MM.1S (cell line): Measurements from ENCODE around the gene SNX33.

Experiments
- DNase-seq: peaks from one replicate; pipeline ENCODE4 v3.0.0-alpha.2; 2015
- H2AFZ ChIP-seq: fragments of 300-600 bp; sonication (generic); 2 replicates; pipeline ENCODE4 v1.6.0; 2016; ENCODE audit warnings: antibody characterized with exemption, low read length
- H3F3A ChIP-seq: fragments of 300-600 bp; sonication (generic); 2 replicates; pipeline ENCODE4 v1.6.1; 2016; ENCODE audit warnings: mild to moderate bottlenecking, antibody characterized with exemption, low read length, moderate library complexity, mixed read lengths; ENCODE audit not compliant: insufficient read depth
- H3K27ac ChIP-seq: fragments of 300-600 bp; sonication (generic); 2 replicates; pipeline ENCODE4 v1.5.1; 2016; ENCODE audit warnings: mild to moderate bottlenecking, low read length
- H3K27me3 ChIP-seq: fragments of 300-600 bp; sonication (generic); replicated peaks from 2 replicates; pipeline ENCODE4 v1.6.0; 2016; ENCODE audit warnings: low read length; ENCODE audit not compliant: insufficient read depth
- H3K36me3 ChIP-seq: fragments of 300-600 bp; sonication (generic); replicated peaks from 2 replicates; pipeline ENCODE4 v1.6.1; 2016; ENCODE audit warnings: mild to moderate bottlenecking, low read length, mixed read lengths; ENCODE audit not compliant: insufficient read depth
- H3K4me1 ChIP-seq: fragments of 300-600 bp; sonication (generic); 2 replicates; pipeline ENCODE4 v1.6.1; 2016; ENCODE audit warnings: low read length, mixed read lengths
- H3K4me2 ChIP-seq: fragments of 300-600 bp; sonication (generic); 2 replicates; pipeline ENCODE4 v1.6.0; 2016; ENCODE audit warnings: low read depth, low read length
- H3K4me3 ChIP-seq: fragments of 300-600 bp; sonication (generic); 2 replicates; pipeline ENCODE4 v1.5.1; 2016; ENCODE audit warnings: low read length, mixed read lengths
- H3K79me2 ChIP-seq: fragments of 300-600 bp; sonication (generic); 2 replicates; pipeline ENCODE4 v1.6.1; 2016; ENCODE audit warnings: mixed run types, low read length, mixed read lengths
- H3K9ac ChIP-seq: fragments of 300-600 bp; sonication (generic); 2 replicates; pipeline ENCODE4 v1.6.1; 2016; ENCODE audit warnings: low read length, mixed read lengths
- H3K9me2 ChIP-seq: fragments of 300-600 bp; sonication (generic); replicated peaks from 2 replicates; pipeline ENCODE4 v1.6.1; 2016; ENCODE audit warnings: mild to moderate bottlenecking, low read length, mixed read lengths; ENCODE audit not compliant: insufficient read depth
- H3K9me3 ChIP-seq: fragments of 300-600 bp; sonication (generic); replicated peaks from 2 replicates; pipeline ENCODE4 v1.6.1; 2016; ENCODE audit warnings: mild to moderate bottlenecking, low read length, mixed read lengths; ENCODE audit not compliant: insufficient read depth
- H4K20me1 ChIP-seq: fragments of 300-600 bp; sonication (generic); 2 replicates; pipeline ENCODE4 v1.6.1; 2016; ENCODE audit warnings: mild to moderate bottlenecking, low read length, moderate library complexity, mixed read lengths; ENCODE audit not compliant: insufficient read depth
- EZH2 ChIP-seq: fragments of 300-600 bp; sonication (generic); optimal IDR thresholded peaks from 2 replicates; pipeline ENCODE3; 2017; ENCODE audit warnings: low read depth, mild to moderate bottlenecking, antibody characterized with exemption, low read length, mixed read lengths
- EZH2phosphoT487 ChIP-seq: fragments of 300-600 bp; sonication (generic); IDR thresholded peaks from 2 replicates; pipeline ENCODE4 v1.6.1; 2018; ENCODE audit warnings: antibody characterized with exemption, low read length
- TF ChIP-seq, protein P1 (sequence below): fragments of 300-600 bp; sonication (generic); IDR thresholded peaks from 2 replicates; pipeline ENCODE4 v1.5.1; 2016; ENCODE audit warnings: antibody characterized with exemption, low read length, mixed read lengths

SNX33 gene

GRCh38 chr15:75661100-75661755 is 13.5 kb downstream of the SNX33 start:
- DNase-seq: no peak
- H3K27ac ChIP-seq: no peak overlapping the region

DNA sequence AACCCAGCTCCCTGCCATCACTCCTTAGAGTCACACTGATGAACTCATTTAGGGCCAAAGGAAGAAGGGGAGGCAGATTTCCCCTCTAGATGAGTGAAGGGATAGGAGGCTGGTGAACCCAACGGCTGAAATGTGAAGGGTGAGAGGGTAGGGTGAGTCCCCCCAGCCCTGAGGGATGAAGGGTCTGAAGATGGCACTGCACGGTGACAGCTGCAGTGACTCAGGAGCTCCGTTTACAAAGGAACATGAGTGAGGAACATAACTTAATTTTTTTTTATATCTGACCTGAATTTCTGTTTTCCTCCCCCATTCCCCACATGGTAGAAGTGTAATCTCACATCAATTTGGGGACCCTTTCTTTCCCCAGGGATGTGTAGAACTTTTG is 14.0 kb downstream of the SNX33 start:
- H3K9me3 ChIP-seq: no peaks in the 10 kb centered on the region
- no peaks in the 10 kb centered on the region for H3K36me3 ChIP-seq
- no peaks in the 10 kb centered on the region for H3K9me2 ChIP-seq
- TF ChIP-seq EZH2: no peak
- TF ChIP-seq, protein P1, sequence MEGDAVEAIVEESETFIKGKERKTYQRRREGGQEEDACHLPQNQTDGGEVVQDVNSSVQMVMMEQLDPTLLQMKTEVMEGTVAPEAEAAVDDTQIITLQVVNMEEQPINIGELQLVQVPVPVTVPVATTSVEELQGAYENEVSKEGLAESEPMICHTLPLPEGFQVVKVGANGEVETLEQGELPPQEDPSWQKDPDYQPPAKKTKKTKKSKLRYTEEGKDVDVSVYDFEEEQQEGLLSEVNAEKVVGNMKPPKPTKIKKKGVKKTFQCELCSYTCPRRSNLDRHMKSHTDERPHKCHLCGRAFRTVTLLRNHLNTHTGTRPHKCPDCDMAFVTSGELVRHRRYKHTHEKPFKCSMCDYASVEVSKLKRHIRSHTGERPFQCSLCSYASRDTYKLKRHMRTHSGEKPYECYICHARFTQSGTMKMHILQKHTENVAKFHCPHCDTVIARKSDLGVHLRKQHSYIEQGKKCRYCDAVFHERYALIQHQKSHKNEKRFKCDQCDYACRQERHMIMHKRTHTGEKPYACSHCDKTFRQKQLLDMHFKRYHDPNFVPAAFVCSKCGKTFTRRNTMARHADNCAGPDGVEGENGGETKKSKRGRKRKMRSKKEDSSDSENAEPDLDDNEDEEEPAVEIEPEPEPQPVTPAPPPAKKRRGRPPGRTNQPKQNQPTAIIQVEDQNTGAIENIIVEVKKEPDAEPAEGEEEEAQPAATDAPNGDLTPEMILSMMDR: no peak
- TF ChIP-seq EZH2phosphoT487: no peak
- no peak overlapping the region for H3K9ac ChIP-seq
- H3K27me3 ChIP-seq: 0 out of 2 replicates have a peak, but pooled peaks cover 2% of the 10 kb centered on the region
- no peaks in the 10 kb centered on the region for H4K20me1 ChIP-seq
- no peak overlapping the region for H3K4me2 ChIP-seq
- H3K4me3 ChIP-seq: no peak overlapping the region
- no peaks in the 10 kb centered on the region for H3K4me1 ChIP-seq
- H3K79me2 ChIP-seq: no peaks in the 10 kb centered on the region
- no peak overlapping the region for H3K27ac ChIP-seq
- DNase-seq: no peak
- H2AFZ ChIP-seq: no peak overlapping the region
- H3F3A ChIP-seq: no peaks in the 10 kb centered on the region

More at GRCh38 chr15:75661100-75661755, 13.5 kb downstream of the SNX33 start:
- TF ChIP-seq EZH2 (no peak), EZH2phosphoT487 (no peak)
- TF ChIP-seq, protein P1: no peak
- Histone ChIP-seq H3K9me3 (no peaks in the 10 kb centered on the region), H3K79me2 (no peaks in the 10 kb centered on the region), H2AFZ (no peak overlapping the region), H3K9me2 (no peaks in the 10 kb centered on the region), H4K20me1 (no peaks in the 10 kb centered on the region), H3K9ac (no peak overlapping the region), H3K36me3 (no peaks in the 10 kb centered on the region), H3F3A (no peaks in the 10 kb centered on the region), H3K4me3 (no peak overlapping the region), H3K4me2 (no peak overlapping the region), H3K4me1 (no peaks in the 10 kb centered on the region), H3K27me3 (no peaks in the 10 kb centered on the region)

DNA sequence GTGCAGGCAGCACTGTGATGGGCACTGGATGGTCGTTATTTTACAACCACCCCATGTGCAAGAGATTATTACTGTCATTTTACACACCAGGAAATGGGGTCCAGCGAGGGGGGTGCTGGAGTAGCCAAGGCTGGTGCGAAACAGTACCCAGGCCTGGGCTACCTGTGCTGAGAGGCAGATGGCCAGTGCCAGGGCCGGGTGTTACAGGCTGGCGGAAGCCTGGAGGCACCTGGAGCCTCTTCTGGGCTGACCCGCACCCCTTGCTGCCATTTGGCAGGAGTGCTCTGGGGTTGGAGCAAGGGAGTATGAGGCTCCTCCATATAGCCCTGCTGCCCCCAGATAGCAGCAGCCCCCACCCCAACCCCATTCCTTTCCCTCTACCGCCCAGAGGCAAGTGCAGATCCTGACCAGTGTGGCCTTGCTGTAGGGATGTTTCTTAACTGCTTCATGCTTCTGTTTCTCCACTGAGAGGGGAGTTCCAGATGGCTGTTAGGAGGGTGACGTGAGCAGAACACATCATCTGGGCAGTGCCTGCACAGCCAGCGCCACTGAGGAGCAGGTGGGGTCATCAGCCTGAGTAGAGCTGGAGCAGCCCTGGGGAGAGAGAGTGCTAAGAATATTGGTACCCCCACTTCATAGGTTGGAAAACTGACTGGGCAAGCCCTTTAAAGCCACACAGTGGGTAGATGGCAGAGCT is 15.3 kb downstream of the SNX33 start:
- Histone ChIP-seq H2AFZ (no peak overlapping the region), H3F3A (no peaks in the 10 kb centered on the region), H3K4me1 (no peaks in the 10 kb centered on the region), H3K4me3 (no peak overlapping the region), H3K9ac (no peak overlapping the region), H3K79me2 (no peaks in the 10 kb centered on the region), H3K9me3 (no peaks in the 10 kb centered on the region), H3K27me3 (0 out of 2 replicates have a peak, but pooled peaks cover 2% of the 10 kb centered on the region), H3K4me2 (no peak overlapping the region), H3K27ac (no peak overlapping the region), H4K20me1 (no peaks in the 10 kb centered on the region), H3K36me3 (no peaks in the 10 kb centered on the region), H3K9me2 (no peaks in the 10 kb centered on the region)
- no peak for DNase-seq
- TF ChIP-seq, protein P1: no peak
- TF ChIP-seq EZH2phosphoT487 (no peak), EZH2 (no peak)
